Endodermal cell (in vitro differentiated cells): ENCODE results near the gene CFAP47. TPM values are rescaled to one million over a fixed set of nuclear protein-coding genes. Genes with fewer than 3 reads are reported as not detected.
"Not testable (repeated sequence)": the region's sequence is repeated elsewhere in the genome, so short reads cannot be mapped to it uniquely, and the experiment has no call there.

ENCODE experiments used
- DNase-seq: peaks from one replicate; pipeline ENCODE4 v3.0.0-alpha.2; 2017
- H3K27ac ChIP-seq: 2 replicates; pipeline ENCODE4 v1.5.1; 2013; ENCODE audit warnings: mild to moderate bottlenecking, low read depth, low read length, moderate library complexity
- H3K27me3 ChIP-seq: 2 replicates; pipeline ENCODE4 v1.6.1; 2013; ENCODE audit warnings: mild to moderate bottlenecking, low read length, moderate library complexity; ENCODE audit not compliant: insufficient read depth, control insufficient read depth, poor library complexity, severe bottlenecking
- H3K36me3 ChIP-seq: 2 replicates; pipeline ENCODE4 v1.7.0; 2013; ENCODE audit warnings: mild to moderate bottlenecking, low read length, moderate library complexity; ENCODE audit not compliant: control insufficient read depth, insufficient read depth
- H3K4me1 ChIP-seq: one replicate; pipeline ENCODE4 v1.7.0; 2013; ENCODE audit warnings: low read length; ENCODE audit not compliant: control insufficient read depth, insufficient read depth
- H3K4me3 ChIP-seq: 2 replicates; pipeline ENCODE4 v1.5.1; 2013; ENCODE audit warnings: mild to moderate bottlenecking, low read length, moderate library complexity
- H3K9ac ChIP-seq: 2 replicates; pipeline ENCODE4 v1.6.1; 2013; ENCODE audit warnings: mild to moderate bottlenecking, low read length, moderate library complexity; ENCODE audit not compliant: poor library complexity, severe bottlenecking; ENCODE audit errors: extremely low read depth
- H3K9me3 ChIP-seq: 2 replicates; pipeline ENCODE4 v1.6.1; 2013; ENCODE audit warnings: mild to moderate bottlenecking, low read length, moderate library complexity; ENCODE audit not compliant: control insufficient read depth
- H3K27ac Mint-ChIP-seq: 2 replicates; pipeline ENCODE4 v1.8.0; 2020; ENCODE audit warnings: mixed read lengths
- H3K27me3 Mint-ChIP-seq: 2 replicates; pipeline ENCODE4 v1.8.0; 2021; ENCODE audit warnings: mild to moderate bottlenecking, mixed read lengths; ENCODE audit not compliant: insufficient read depth
- H3K36me3 Mint-ChIP-seq: 2 replicates; pipeline ENCODE4 v1.8.0; 2020; ENCODE audit warnings: low read depth, mixed read lengths
- H3K4me1 Mint-ChIP-seq: 2 replicates; pipeline ENCODE4 v1.8.0; 2020; ENCODE audit warnings: mixed read lengths
- H3K4me3 Mint-ChIP-seq: 2 replicates; pipeline ENCODE4 v1.8.0; 2020; ENCODE audit warnings: mild to moderate bottlenecking, moderate library complexity, mixed read lengths
- H3K9me3 Mint-ChIP-seq: 2 replicates; pipeline ENCODE4 v1.8.0; 2020; ENCODE audit warnings: mild to moderate bottlenecking, mixed read lengths
- CTCF ChIP-seq: fragments of 200-600 bp; sonication (generic); conservative IDR thresholded peaks from 2 replicates; pipeline ENCODE4 v1.5.0; 2021; ENCODE audit warnings: antibody characterized with exemption, mild to moderate bottlenecking
- WGBS, 2 experiments: methylation state at CpG; one replicate each; pipeline versions ENCODE4 v1.1.5 to v1.1.7; 2013; ENCODE audit warnings: missing lambda C conversion rate in 2 of 2, mixed read lengths in 1 of 2; ENCODE audit not compliant: insufficient coverage in 1 of 2, insufficient read length in 1 of 2; 5-methylcytosine and 5-hydroxymethylcytosine counted together
- total RNA-seq, 2 donors: library from RNA; stranded (reverse); fragmentation: NEBNext Ultra II Directional in 1 of 2; extraction: Animal tissue kit (Norgen Biotek cat#: 25700) in 1 of 2; gene quantifications; 2 replicates in 1 of 2; 3 replicates in 1 of 2; pipeline ENCODE4 v1.2.1, GENCODE V29; 2021

Gene CFAP47
- total RNA-seq, 2 donors from 2014 or later: 0.26 to 0.55 TPM

- Mint-ChIP-seq H3K27ac (no peak overlapping the region), H3K4me1 (no peaks in the 10 kb centered on the region), H3K4me3 (no peak overlapping the region), H3K27me3 (no peaks in the 10 kb centered on the region), H3K36me3 (no peaks in the 10 kb centered on the region), H3K9me3 (peaks cover 13% of the 10 kb centered on the region)
- Histone ChIP-seq H3K27me3 (no peaks in the 10 kb centered on the region), H3K9ac (no peak overlapping the region), H3K27ac (no peak overlapping the region), H3K4me3 (no peak overlapping the region), H3K4me1 (no peaks in the 10 kb centered on the region), H3K9me3 (no peaks in the 10 kb centered on the region), H3K36me3 (no peaks in the 10 kb centered on the region)
- no peak for TF ChIP-seq CTCF
- 100% methylated on average over 1 of the region's 2 CpGs; no CpG with 5 or more reads in 1 of the 2 experiments for WGBS, 2 experiments
- DNase-seq: no peak
Measured at GRCh38 chrX:36035550-36035949, 116.0 kb downstream of the CFAP47 start.

- 88% methylated on average over 3 of the region's 3 CpGs; no CpG with 5 or more reads in 1 of the 2 experiments for WGBS, 2 experiments
- H3K27ac Mint-ChIP-seq: no peak overlapping the region
- H3K27ac ChIP-seq: no peak overlapping the region
- no peak overlapping the region for H3K4me3 ChIP-seq
- TF ChIP-seq CTCF: no peak
- no peaks in the 10 kb centered on the region for H3K36me3 Mint-ChIP-seq
- no peaks in the 10 kb centered on the region for H3K4me1 ChIP-seq
- H3K36me3 ChIP-seq: no peaks in the 10 kb centered on the region
- H3K4me3 Mint-ChIP-seq: no peak overlapping the region
- H3K27me3 Mint-ChIP-seq: no peaks in the 10 kb centered on the region
- no peaks in the 10 kb centered on the region for H3K4me1 Mint-ChIP-seq
- peaks cover 16% of the 10 kb centered on the region for H3K9me3 Mint-ChIP-seq
- no peak for DNase-seq
- no peak overlapping the region for H3K9ac ChIP-seq
- H3K9me3 ChIP-seq: no peaks in the 10 kb centered on the region
- no peaks in the 10 kb centered on the region for H3K27me3 ChIP-seq
Measured at GRCh38 chrX:36062778-36063177, 143.2 kb downstream of the CFAP47 start.

GRCh38 chrX:36071061-36071460 is 151.5 kb downstream of the CFAP47 start:
- Histone ChIP-seq H3K9me3 (no peaks in the 10 kb centered on the region), H3K4me1 (no peaks in the 10 kb centered on the region), H3K9ac (no peak overlapping the region), H3K36me3 (no peaks in the 10 kb centered on the region), H3K4me3 (no peak overlapping the region), H3K27ac (no peak overlapping the region), H3K27me3 (no peaks in the 10 kb centered on the region)
- no peaks in the 10 kb centered on the region for H3K36me3 Mint-ChIP-seq
- DNase-seq: no peak
- peaks cover 19% of the 10 kb centered on the region for H3K9me3 Mint-ChIP-seq
- whole genome bisulfite sequencing, 2 experiments: 90% methylated on average over 1 of the region's 2 CpGs; no CpG with 5 or more reads in 1 of the 2 experiments
- H3K27ac Mint-ChIP-seq: no peak overlapping the region
- TF ChIP-seq CTCF: no peak
- H3K4me3 Mint-ChIP-seq: no peak overlapping the region
- no peaks in the 10 kb centered on the region for H3K4me1 Mint-ChIP-seq
- no peaks in the 10 kb centered on the region for H3K27me3 Mint-ChIP-seq

- not testable (repeated sequence) for H3K4me1 Mint-ChIP-seq, H3K27ac ChIP-seq, H3K36me3 Mint-ChIP-seq, H3K27ac Mint-ChIP-seq, H3K27me3 ChIP-seq, H3K9me3 ChIP-seq, H3K4me1 ChIP-seq, H3K27me3 Mint-ChIP-seq, H3K36me3 ChIP-seq, H3K4me3 ChIP-seq, DNase-seq, H3K4me3 Mint-ChIP-seq, H3K9ac ChIP-seq
- H3K9me3 Mint-ChIP-seq: peaks cover 32% of the 10 kb centered on the region
- 42 to 96% methylated on average over 2 to 4 of the region's 5 CpGs for WGBS, 2 experiments
Measured at GRCh38 chrX:36075009-36075408, 155.5 kb downstream of the CFAP47 start.
